ENCODE measurements around the gene ACOXL. TPM values are rescaled to one million over a fixed set of nuclear protein-coding genes. Genes with fewer than 3 reads are reported as not detected.

ACOXL gene
- total RNA-seq, 1 donor, result not detected

GRCh38 chr2:110832740-110833139 is 100.4 kb downstream of the ACOXL start:
- H3K27me3 ChIP-seq (ENCODE audit: insufficient read depth, low read length), result peaks cover 28% of the 10 kb centered on the region

GRCh38 chr2:110834134-110834827 is 101.9 kb downstream of the ACOXL start:
- no peak overlapping the region for H3K4me2 ChIP-seq (ENCODE audit: insufficient read depth, low read length)
- TF ChIP-seq CTCF (IDR thresholded peaks at IDR 0.05; ENCODE audit: extremely low read depth, low read depth, low read length), result no peak
- no peak for DNase-seq (ENCODE audit: insufficient read length, low spot score, missing footprints)
- H3K4me1 ChIP-seq (ENCODE audit: insufficient read depth, low read length), result no peaks in the 10 kb centered on the region
- no peaks in the 10 kb centered on the region for H4K20me1 ChIP-seq (ENCODE audit: insufficient read depth, low read length)
- no peak overlapping the region for H2AFZ ChIP-seq (ENCODE audit: low read length)
- peaks cover 30% of the 10 kb centered on the region for H3K27me3 ChIP-seq (ENCODE audit: insufficient read depth, low read length)
- no peak overlapping the region for H3K4me3 ChIP-seq (ENCODE audit: insufficient read depth, low read length)
- H3K79me2 ChIP-seq (ENCODE audit: insufficient read depth, low read length), result no peaks in the 10 kb centered on the region
- H3K27ac ChIP-seq (ENCODE audit: low read depth, low read length), result no peak overlapping the region
- no peaks in the 10 kb centered on the region for H3K36me3 ChIP-seq (ENCODE audit: insufficient read depth, low read length)
- no peaks in the 10 kb centered on the region for H3K9me3 ChIP-seq (ENCODE audit: low read depth, low read length)

More at GRCh38 chr2:110832740-110833139, 100.4 kb downstream of the ACOXL start:
- Histone ChIP-seq H3K36me3 (ENCODE audit: insufficient read depth, low read length) (no peaks in the 10 kb centered on the region), H3K79me2 (ENCODE audit: insufficient read depth, low read length) (no peaks in the 10 kb centered on the region), H3K4me1 (ENCODE audit: insufficient read depth, low read length) (no peaks in the 10 kb centered on the region), H3K9me3 (ENCODE audit: low read depth, low read length) (no peaks in the 10 kb centered on the region), H2AFZ (ENCODE audit: low read length) (no peak overlapping the region), H3K4me2 (ENCODE audit: insufficient read depth, low read length) (no peak overlapping the region), H3K27ac (ENCODE audit: low read depth, low read length) (no peak overlapping the region), H3K4me3 (ENCODE audit: insufficient read depth, low read length) (no peak overlapping the region), H4K20me1 (ENCODE audit: insufficient read depth, low read length) (no peaks in the 10 kb centered on the region)
- no peak for DNase-seq (ENCODE audit: insufficient read length, low spot score, missing footprints)
- no peak for TF ChIP-seq CTCF (IDR thresholded peaks at IDR 0.05; ENCODE audit: extremely low read depth, low read depth, low read length)

GRCh38 chr2:110836671-110837070 is 104.3 kb downstream of the ACOXL start:
- no peak for TF ChIP-seq CTCF (IDR thresholded peaks at IDR 0.05; ENCODE audit: extremely low read depth, low read depth, low read length)
- Histone ChIP-seq H3K27me3 (ENCODE audit: insufficient read depth, low read length) (peaks cover 40% of the 10 kb centered on the region), H3K36me3 (ENCODE audit: insufficient read depth, low read length) (no peaks in the 10 kb centered on the region), H3K4me2 (ENCODE audit: insufficient read depth, low read length) (no peak overlapping the region), H3K79me2 (ENCODE audit: insufficient read depth, low read length) (no peaks in the 10 kb centered on the region), H3K4me3 (ENCODE audit: insufficient read depth, low read length) (no peak overlapping the region), H4K20me1 (ENCODE audit: insufficient read depth, low read length) (no peaks in the 10 kb centered on the region), H3K27ac (ENCODE audit: low read depth, low read length) (no peak overlapping the region), H2AFZ (ENCODE audit: low read length) (no peak overlapping the region), H3K9me3 (ENCODE audit: low read depth, low read length) (no peaks in the 10 kb centered on the region), H3K4me1 (ENCODE audit: insufficient read depth, low read length) (no peaks in the 10 kb centered on the region)
- DNase-seq (ENCODE audit: insufficient read length, low spot score, missing footprints), result no peak

GRCh38 chr2:110837446-110838409 is 105.4 kb downstream of the ACOXL start:
- no peaks in the 10 kb centered on the region for H3K36me3 ChIP-seq (ENCODE audit: insufficient read depth, low read length)
- H2AFZ ChIP-seq (ENCODE audit: low read length), result no peak overlapping the region
- TF ChIP-seq CTCF (IDR thresholded peaks at IDR 0.05; ENCODE audit: extremely low read depth, low read depth, low read length), result no peak

More at GRCh38 chr2:110837446-110838409, 105.4 kb downstream of the ACOXL start:
- Histone ChIP-seq H3K4me2 (ENCODE audit: insufficient read depth, low read length) (no peak overlapping the region), H3K27ac (ENCODE audit: low read depth, low read length) (no peak overlapping the region), H3K4me3 (ENCODE audit: insufficient read depth, low read length) (no peak overlapping the region), H3K79me2 (ENCODE audit: insufficient read depth, low read length) (no peaks in the 10 kb centered on the region), H3K27me3 (ENCODE audit: insufficient read depth, low read length) (peaks cover 48% of the 10 kb centered on the region), H3K9me3 (ENCODE audit: low read depth, low read length) (no peaks in the 10 kb centered on the region), H3K4me1 (ENCODE audit: insufficient read depth, low read length) (no peaks in the 10 kb centered on the region), H4K20me1 (ENCODE audit: insufficient read depth, low read length) (no peaks in the 10 kb centered on the region)
- DNase-seq (ENCODE audit: insufficient read length, low spot score, missing footprints), result no peak
